Prostate gland (tissue), 2 donors: ENCODE measurements around the gene PSMB3. TPM values are rescaled to one million over a fixed set of nuclear protein-coding genes. Genes with fewer than 3 reads are reported as not detected.

ENCODE experiments used
- DNase-seq: peaks from one replicate; pipeline ENCODE4 v3.0.0-alpha.2; 2019; ENCODE audit warnings: low spot score
- H3K27ac ChIP-seq, 2 donors: fragments of 200-600 bp; sonication (generic); 2 replicates each; pipeline ENCODE4 v1.5.1; 2017 to 2019
- H3K27me3 ChIP-seq: fragments of 200-600 bp; sonication (generic); replicated peaks from 2 replicates; pipeline ENCODE4 v1.5.1; 2019; ENCODE audit not compliant: insufficient read depth
- H3K36me3 ChIP-seq, 2 donors: fragments of 200-600 bp; sonication (generic); 1 replicate in 1 of 2; 2 replicates in 1 of 2; pipeline versions ENCODE4 v1.5.1 to v1.8.1; 2017 to 2019
- H3K4me1 ChIP-seq: fragments of 200-600 bp; sonication (generic); replicated peaks from 2 replicates; pipeline ENCODE4 v1.5.1; 2019
- H3K4me3 ChIP-seq, 2 donors: fragments of 200-600 bp; sonication (generic); 2 replicates each; pipeline ENCODE4 v1.5.1; 2017 to 2019
- H3K9me3 ChIP-seq: fragments of 200-600 bp; sonication (generic); 2 replicates; pipeline ENCODE4 v1.5.1; 2017
- CTCF ChIP-seq, 4 experiments: fragments of 200-600 bp in 2 of 4; fragments of 450-650 bp in 2 of 4; sonication (generic) in 2 of 4; IDR thresholded peaks; 1 replicate in 3 of 4; 2 replicates in 1 of 4; pipeline ENCODE4 v1.5.1; 2016 to 2019; ENCODE audit warnings: antibody characterized with exemption in 4 of 4, mild to moderate bottlenecking in 2 of 4, moderate library complexity in 2 of 4
- POLR2A ChIP-seq: fragments of 450-650 bp; IDR thresholded peaks from one replicate; pipeline ENCODE4 v1.6.1; 2016; ENCODE audit warnings: antibody characterized with exemption, mild to moderate bottlenecking
- POLR2AphosphoS5 ChIP-seq: sonication (generic); formaldehyde crosslinking; IDR thresholded peaks from one replicate; pipeline ENCODE4 v1.6.1; 2017; ENCODE audit warnings: antibody characterized with exemption
- WGBS: methylation state at CpG from one replicate; pipeline ENCODE4 v1.1.5; 2018; 5-methylcytosine and 5-hydroxymethylcytosine counted together
- intact Hi-C: fragments of 100-400 bp; cut with DNase I; formaldehyde crosslinking; loops from one replicate; pipeline ENCODE4 v1.14.2; 2022
- total RNA-seq, 2 donors: library from RNA; depleted of rRNA; stranded (reverse); fragments of >200 nt; gene quantifications; one replicate each; pipeline ENCODE4 v1.1.0, GENCODE V29; 2016

Gene PSMB3
- total RNA-seq, 2 donors from 2014 or later = 116 to 192 TPM

GRCh38 chr17:38749223-38750043, 3.1 kb upstream of the PSMB3 start:
- Histone ChIP-seq H3K4me1 (peaks cover 20% of the 10 kb centered on the region), H3K4me3 (peak overlapping the region; percentile 89 to 99), H3K9me3 (no peaks in the 10 kb centered on the region), H3K27ac (peak overlapping the region; percentile 86 to 95), H3K36me3 (no peaks in the 10 kb centered on the region), H3K27me3 (no peaks in the 10 kb centered on the region)
- peak; percentile 86 for DNase-seq
- peak; percentile 84 for TF ChIP-seq POLR2AphosphoS5
- TF ChIP-seq POLR2A = peak; percentile 64
- peak in 2 of 4 experiments; percentile 12 to 17 for TF ChIP-seq CTCF (IDR thresholded peaks at IDR 0.05)
- intact Hi-C loops = loop anchor here (5.0 to 10.0 kb wide), 2 partner anchors 48 to 405 kb away; partner anchors contain the start of genes PIP4K2B and PLXDC1
- WGBS = under 1% methylated on average over 78 of the region's 79 CpGs

- Histone ChIP-seq H3K27ac (peak overlapping the region; percentile 86 to 95), H3K9me3 (no peaks in the 10 kb centered on the region), H3K4me1 (peaks cover 20% of the 10 kb centered on the region), H3K36me3 (no peaks in the 10 kb centered on the region), H3K27me3 (no peaks in the 10 kb centered on the region), H3K4me3 (peak overlapping the region; percentile 89 to 99)
- TF ChIP-seq POLR2A = no peak
- intact Hi-C loops = loop anchor here (5.0 kb wide), 1 partner anchor 47 kb away; the partner anchor contains the start of gene PIP4K2B
- DNase-seq = no peak
- 10% methylated on average over 12 of the region's 12 CpGs for WGBS
Measured at GRCh38 chr17:38750044-38750311, 2.6 kb upstream of the PSMB3 start.

- Histone ChIP-seq H3K4me3 (peak overlapping the region; percentile 89 to 99), H3K4me1 (peaks cover 19% of the 10 kb centered on the region), H3K27me3 (no peaks in the 10 kb centered on the region), H3K9me3 (no peaks in the 10 kb centered on the region), H3K36me3 (no peaks in the 10 kb centered on the region), H3K27ac (peak overlapping the region; percentile 86 to 95)
- 38% methylated on average over 28 of the region's 28 CpGs for WGBS
- intact Hi-C loops = loop anchor here (5.0 kb wide), 1 partner anchor 47 kb away; the partner anchor contains the start of gene PIP4K2B
- no peak for TF ChIP-seq POLR2AphosphoS5
- TF ChIP-seq CTCF (IDR thresholded peaks at IDR 0.05) = no peak
- DNase-seq = no peak
Measured at GRCh38 chr17:38750312-38751121, 2.0 kb upstream of the PSMB3 start.

GRCh38 chr17:38751144-38751807, 1.3 kb upstream of the PSMB3 start:
- H3K9me3 ChIP-seq = no peaks in the 10 kb centered on the region
- peak overlapping the region; percentile 86 to 95 for H3K27ac ChIP-seq
- no peak for TF ChIP-seq POLR2AphosphoS5
- TF ChIP-seq CTCF (IDR thresholded peaks at IDR 0.05) = no peak
- TF ChIP-seq POLR2A = no peak
- H3K27me3 ChIP-seq = no peaks in the 10 kb centered on the region
- DNase-seq = no peak
- H3K4me1 ChIP-seq = peaks cover 13% of the 10 kb centered on the region
- H3K36me3 ChIP-seq = peaks cover 0 to 5% of the 10 kb centered on the region in 2 donors
- 7% methylated on average over 10 of the region's 10 CpGs for WGBS
- intact Hi-C loops = loop anchor here (5.0 kb wide), 1 partner anchor 46 kb away; the partner anchor contains the start of gene PIP4K2B
- peak overlapping the region; percentile 90 to 99 for H3K4me3 ChIP-seq

- Histone ChIP-seq H3K27me3 (no peaks in the 10 kb centered on the region), H3K9me3 (no peaks in the 10 kb centered on the region), H3K27ac (peak overlapping the region; percentile 76 to 95), H3K4me1 (peaks cover 8% of the 10 kb centered on the region), H3K36me3 (peaks cover 0 to 8% of the 10 kb centered on the region in 2 donors), H3K4me3 (peak overlapping the region; percentile 90 to 99)
- intact Hi-C loops = loop anchor here (5.0 kb wide), 1 partner anchor 45 kb away; the partner anchor contains the start of gene PIP4K2B
- TF ChIP-seq CTCF (IDR thresholded peaks at IDR 0.05) (no peak), POLR2AphosphoS5 (peak; percentile 73), POLR2A (no peak)
- WGBS = 1% methylated on average over 44 of the region's 44 CpGs
- peak; percentile 79 for DNase-seq
Measured at GRCh38 chr17:38751808-38752307, 683 bp upstream of the PSMB3 start.
